Thyroid gland (tissue), 4 donors: Measurements from ENCODE around the gene STEAP1. TPM values are rescaled to one million over a fixed set of nuclear protein-coding genes. Genes with fewer than 3 reads are reported as not detected.

Experiments
- DNase-seq, 2 donors: peaks; one replicate each; pipeline ENCODE4 v3.0.0-alpha.2; 2019
- H3K27ac ChIP-seq, 3 donors: fragments of 200-600 bp; sonication (generic); 1 replicate in 2 of 3; 2 replicates in 1 of 3; pipeline ENCODE4 v1.5.1; 2016 to 2019; ENCODE audit warnings: mild to moderate bottlenecking in 1 of 3, moderate library complexity in 1 of 3
- H3K27me3 ChIP-seq: fragments of 200-600 bp; sonication (generic); one replicate; pipeline ENCODE4 v1.5.1; 2019
- H3K36me3 ChIP-seq, 2 donors: fragments of 200-600 bp; sonication (generic); one replicate each; pipeline ENCODE4 v1.5.1; 2016 to 2019
- H3K4me1 ChIP-seq, 2 donors: fragments of 200-600 bp; sonication (generic); one replicate each; pipeline ENCODE4 v1.5.1; 2017 to 2019
- H3K4me3 ChIP-seq, 3 donors: fragments of 200-600 bp; sonication (generic); replicated peaks in 1 of 3; 1 replicate in 2 of 3; 2 replicates in 1 of 3; pipeline ENCODE4 v1.5.1; 2016; ENCODE audit warnings: mild to moderate bottlenecking in 1 of 3
- H3K9me3 ChIP-seq: fragments of 200-600 bp; sonication (generic); one replicate; pipeline ENCODE4 v1.5.1; 2017
- CTCF ChIP-seq, 6 experiments: fragments of 200-600 bp in 3 of 6; fragments of 450-650 bp in 3 of 6; sonication (generic) in 3 of 6; IDR thresholded peaks; one replicate each; pipeline ENCODE4 v1.5.1; 2016 to 2019; ENCODE audit warnings: antibody characterized with exemption in 6 of 6, mild to moderate bottlenecking in 2 of 6, inconsistent platforms in 1 of 6, moderate library complexity in 1 of 6
- POLR2A ChIP-seq, 2 donors: fragments of 450-650 bp; IDR thresholded peaks; one replicate each; pipeline ENCODE4 v1.6.1; 2017; ENCODE audit warnings: antibody characterized with exemption in 2 of 2, mild to moderate bottlenecking in 2 of 2, moderate library complexity in 1 of 2
- WGBS, 2 donors: methylation state at CpG; one replicate each; pipeline ENCODE4 v1.1.5; 2017; 5-methylcytosine and 5-hydroxymethylcytosine counted together
- intact Hi-C: fragments of 100-400 bp; cut with DNase I; formaldehyde crosslinking; loops from one replicate; pipeline ENCODE4 v1.15.1; 2023
- total RNA-seq, 4 donors: library from RNA; depleted of rRNA; stranded (reverse); fragments of >200 nt; gene quantifications; one replicate each; pipeline ENCODE4 v1.2.3, GENCODE V29; 2016

The STEAP1 gene
- total RNA-seq, 4 donors from 2014 or later: 1.4 to 27.5 (median 7.3) TPM

- Histone ChIP-seq H3K36me3 (no peaks in the 10 kb centered on the region), H3K27ac (no peak overlapping the region), H3K9me3 (no peaks in the 10 kb centered on the region), H3K27me3 (no peaks in the 10 kb centered on the region), H3K4me3 (no peak overlapping the region), H3K4me1 (no peaks in the 10 kb centered on the region)
- TF ChIP-seq POLR2A (IDR thresholded peaks at IDR 0.05): no peak
- TF ChIP-seq CTCF (IDR thresholded peaks at IDR 0.05): no peak
- intact Hi-C loops: no loop called here
- DNase-seq: no peak
- WGBS, 2 donors: 79 to 84% methylated on average over 10 of the region's 10 CpGs
Observed at GRCh38 chr7:90194911-90195809, 40.9 kb downstream of the STEAP1 start.

- DNase-seq: no peak
- Histone ChIP-seq H3K4me1 (no peaks in the 10 kb centered on the region), H3K27me3 (no peaks in the 10 kb centered on the region), H3K4me3 (no peak overlapping the region), H3K9me3 (no peaks in the 10 kb centered on the region), H3K36me3 (no peaks in the 10 kb centered on the region), H3K27ac (no peak overlapping the region)
- TF ChIP-seq POLR2A (IDR thresholded peaks at IDR 0.05): no peak
- no peak for TF ChIP-seq CTCF (IDR thresholded peaks at IDR 0.05)
- 95 to 98% methylated on average over 2 of the region's 2 CpGs for WGBS, 2 donors
- intact Hi-C loops: no loop called here
Observed at GRCh38 chr7:90201500-90202195, 47.4 kb downstream of the STEAP1 start.

GRCh38 chr7:90207956-90208355 lies 53.7 kb downstream of the STEAP1 start:
- 82 to 92% methylated on average over 1 of the region's 1 CpG for WGBS, 2 donors

GRCh38 chr7:90209776-90210175 lies 55.5 kb downstream of the STEAP1 start:
- Histone ChIP-seq H3K27me3 (no peaks in the 10 kb centered on the region), H3K4me3 (no peak overlapping the region), H3K9me3 (no peaks in the 10 kb centered on the region), H3K36me3 (no peaks in the 10 kb centered on the region), H3K4me1 (peaks cover 0 to 4% of the 10 kb centered on the region in 2 donors), H3K27ac (no peak overlapping the region)
- intact Hi-C loops: no loop called here
- WGBS, 2 donors: 76 to 81% methylated on average over 1 of the region's 1 CpG
- no peak for DNase-seq
- TF ChIP-seq CTCF (IDR thresholded peaks at IDR 0.05): no peak
- no peak for TF ChIP-seq POLR2A (IDR thresholded peaks at IDR 0.05)

More at GRCh38 chr7:90207956-90208355, 53.7 kb downstream of the STEAP1 start:
- Histone ChIP-seq H3K27me3 (no peaks in the 10 kb centered on the region), H3K9me3 (no peaks in the 10 kb centered on the region), H3K36me3 (no peaks in the 10 kb centered on the region), H3K27ac (no peak overlapping the region), H3K4me1 (peaks cover 0 to 4% of the 10 kb centered on the region in 2 donors), H3K4me3 (no peak overlapping the region)
- DNase-seq: no peak
- intact Hi-C loops: no loop called here
- TF ChIP-seq POLR2A (IDR thresholded peaks at IDR 0.05) (no peak), CTCF (IDR thresholded peaks at IDR 0.05) (no peak)

- no peak overlapping the region for H3K27ac ChIP-seq
- intact Hi-C loops: no loop called here
- TF ChIP-seq CTCF (IDR thresholded peaks at IDR 0.05) (no peak), POLR2A (IDR thresholded peaks at IDR 0.05) (no peak)
- H3K36me3 ChIP-seq: no peaks in the 10 kb centered on the region
- no peaks in the 10 kb centered on the region for H3K27me3 ChIP-seq
- H3K9me3 ChIP-seq: no peaks in the 10 kb centered on the region
- no peak overlapping the region for H3K4me3 ChIP-seq
- WGBS, 2 donors: 85 to 87% methylated on average over 5 of the region's 5 CpGs
- no peak for DNase-seq
- peaks cover 0 to 4% of the 10 kb centered on the region in 2 donors for H3K4me1 ChIP-seq
Observed at GRCh38 chr7:90210475-90210874, 56.2 kb downstream of the STEAP1 start.
